ENCODE measurements around the gene ARL14EPL. TPM values are rescaled to one million over a fixed set of nuclear protein-coding genes. Genes with fewer than 3 reads are reported as not detected.
"Not testable (repeated sequence)": the region's sequence is repeated elsewhere in the genome, so short reads cannot be mapped to it uniquely, and the experiment has no call there.

The ARL14EPL gene
- total RNA-seq, 1 donor from 2014 or later = 0.25 TPM

DNA sequence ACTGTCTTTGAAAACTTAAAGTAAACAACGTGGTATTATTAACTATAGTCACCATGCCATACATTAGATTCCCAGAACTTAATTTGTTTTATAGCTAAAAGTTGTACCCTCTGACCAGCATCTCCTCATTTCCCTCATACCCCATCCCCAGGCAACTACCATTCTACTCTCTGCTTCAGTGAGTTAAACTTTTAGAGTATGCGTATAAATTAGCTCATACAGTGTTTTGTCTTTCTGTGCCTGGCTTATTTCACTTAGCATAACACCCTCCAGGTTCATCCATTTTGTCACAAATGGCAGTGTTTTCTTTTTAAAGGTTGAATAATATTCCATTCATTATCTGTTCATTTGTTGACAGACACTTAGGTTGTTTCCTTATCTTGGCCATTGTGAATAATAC lies 66.7 kb downstream of the ARL14EPL start:
- Mint-ChIP-seq H3K27ac (no peak overlapping the region), H3K4me1 (no peaks in the 10 kb centered on the region), H3K36me3 (peaks cover 55% of the 10 kb centered on the region), H3K9me3 (peaks cover 21% of the 10 kb centered on the region), H3K4me3 (no peak overlapping the region), H3K27me3 (ENCODE audit: low read depth) (no peaks in the 10 kb centered on the region)
- no peak for DNase-seq (ENCODE audit: low spot score in 2 of 2, unreplicated experiment in 2 of 2)
- TF ChIP-seq, protein P1, sequence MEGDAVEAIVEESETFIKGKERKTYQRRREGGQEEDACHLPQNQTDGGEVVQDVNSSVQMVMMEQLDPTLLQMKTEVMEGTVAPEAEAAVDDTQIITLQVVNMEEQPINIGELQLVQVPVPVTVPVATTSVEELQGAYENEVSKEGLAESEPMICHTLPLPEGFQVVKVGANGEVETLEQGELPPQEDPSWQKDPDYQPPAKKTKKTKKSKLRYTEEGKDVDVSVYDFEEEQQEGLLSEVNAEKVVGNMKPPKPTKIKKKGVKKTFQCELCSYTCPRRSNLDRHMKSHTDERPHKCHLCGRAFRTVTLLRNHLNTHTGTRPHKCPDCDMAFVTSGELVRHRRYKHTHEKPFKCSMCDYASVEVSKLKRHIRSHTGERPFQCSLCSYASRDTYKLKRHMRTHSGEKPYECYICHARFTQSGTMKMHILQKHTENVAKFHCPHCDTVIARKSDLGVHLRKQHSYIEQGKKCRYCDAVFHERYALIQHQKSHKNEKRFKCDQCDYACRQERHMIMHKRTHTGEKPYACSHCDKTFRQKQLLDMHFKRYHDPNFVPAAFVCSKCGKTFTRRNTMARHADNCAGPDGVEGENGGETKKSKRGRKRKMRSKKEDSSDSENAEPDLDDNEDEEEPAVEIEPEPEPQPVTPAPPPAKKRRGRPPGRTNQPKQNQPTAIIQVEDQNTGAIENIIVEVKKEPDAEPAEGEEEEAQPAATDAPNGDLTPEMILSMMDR (IDR thresholded peaks at IDR 0.05; ENCODE audit: unreplicated experiment) = no peak

DNA sequence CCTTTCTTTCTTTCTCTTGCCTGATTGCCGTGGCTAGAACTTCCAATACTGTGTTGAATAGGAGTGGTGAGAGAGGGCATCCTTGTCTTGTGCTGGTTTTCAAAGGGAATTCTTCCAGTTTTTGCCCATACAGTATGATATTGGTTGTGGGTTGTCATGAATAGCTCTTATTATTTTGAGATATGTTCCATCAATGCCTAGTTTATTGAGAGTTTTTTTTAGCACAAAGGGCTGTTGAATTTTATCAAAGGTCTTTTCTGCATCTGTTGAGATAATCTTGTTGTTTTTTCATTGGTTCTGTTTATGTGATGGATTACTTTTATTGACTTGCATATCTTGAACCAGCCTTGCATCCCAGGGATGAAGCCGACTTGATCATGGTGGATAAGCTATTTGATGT lies 72.7 kb downstream of the ARL14EPL start:
- H3K4me1 Mint-ChIP-seq; H3K27me3 Mint-ChIP-seq (ENCODE audit: low read depth); H3K4me3 Mint-ChIP-seq; DNase-seq (ENCODE audit: low spot score in 2 of 2, unreplicated experiment in 2 of 2); H3K27ac Mint-ChIP-seq: not testable (repeated sequence)
- Mint-ChIP-seq H3K9me3 (peaks cover 54% of the 10 kb centered on the region), H3K36me3 (peaks cover 71% of the 10 kb centered on the region)

Other genes with a start within 250 kb of the ARL14EPL start
- gene CDO1, start 215.8 kb upstream of the ARL14EPL start, total RNA-seq = 9.9 to 13.1 TPM (median 11.8 TPM) in 3 replicates
- gene ATG12, start 190.9 kb upstream of the ARL14EPL start, total RNA-seq = 40.2 to 46.7 TPM (median 43.0 TPM) in 3 replicates
- gene AP3S1, start 190.5 kb upstream of the ARL14EPL start, total RNA-seq = 52.1 to 56.0 TPM (median 52.3 TPM) in 3 replicates
- 0.25 to 0.35 TPM (median 0.25 TPM) in 3 replicates for gene LVRN, start 70.0 kb upstream of the ARL14EPL start, total RNA-seq
- 22.6 to 25.7 TPM (median 23.3 TPM) in 3 replicates for gene COMMD10, start 52.6 kb downstream of the ARL14EPL start, total RNA-seq

All from mesothelial cell of epicardium (in vitro differentiated cells).